H9 (cell line): ENCODE results near the gene MROH8. TPM values are rescaled to one million over a fixed set of nuclear protein-coding genes. Genes with fewer than 3 reads are reported as not detected.

Experiments used
- DNase-seq: peaks from one replicate; pipeline ENCODE4 v3.0.0-alpha.2; 2017
- H2AFZ ChIP-seq: one replicate; pipeline ENCODE4 v1.6.1; 2013; ENCODE audit warnings: mild to moderate bottlenecking, low read length, control low read depth, moderate library complexity
- H2AK5ac ChIP-seq: 2 replicates; pipeline ENCODE4 v1.6.1; 2013; ENCODE audit warnings: low read length, control low read depth, mixed read lengths; ENCODE audit not compliant: insufficient read length
- H2BK120ac ChIP-seq: one replicate; pipeline ENCODE4 v1.6.1; 2013; ENCODE audit warnings: low read depth, mild to moderate bottlenecking, low read length, control low read depth, inconsistent platforms; ENCODE audit not compliant: poor library complexity, severe bottlenecking
- H2BK12ac ChIP-seq: 2 replicates; pipeline ENCODE4 v1.6.1; 2013; ENCODE audit warnings: low read length, control low read depth, mixed read lengths, low read depth; ENCODE audit not compliant: insufficient read length
- H2BK15ac ChIP-seq: 2 replicates; pipeline ENCODE4 v1.6.1; 2013; ENCODE audit warnings: low read depth, low read length, control low read depth
- H2BK20ac ChIP-seq: one replicate; pipeline ENCODE4 v1.6.1; 2013; ENCODE audit warnings: low read depth, mild to moderate bottlenecking, low read length, control low read depth, inconsistent platforms; ENCODE audit not compliant: poor library complexity, severe bottlenecking
- H2BK5ac ChIP-seq: 2 replicates; pipeline ENCODE4 v1.6.1; 2013; ENCODE audit warnings: low read length, control low read depth, mixed read lengths; ENCODE audit not compliant: insufficient read length
- H3K14ac ChIP-seq: 2 replicates; pipeline ENCODE4 v1.6.1; 2013; ENCODE audit warnings: low read length, control low read depth; ENCODE audit not compliant: insufficient read depth
- H3K18ac ChIP-seq: 2 replicates; pipeline ENCODE4 v1.6.1; 2013; ENCODE audit warnings: low read depth, mild to moderate bottlenecking, mixed read lengths, low read length, control low read depth; ENCODE audit not compliant: insufficient read length
- H3K23ac ChIP-seq: 2 replicates; pipeline ENCODE4 v1.6.1; 2013; ENCODE audit warnings: low read length, control low read depth, mixed read lengths, low read depth; ENCODE audit not compliant: insufficient read length
- H3K23me2 ChIP-seq: 2 replicates; pipeline ENCODE4 v1.6.1; 2013; ENCODE audit warnings: low read depth, mild to moderate bottlenecking, mixed read lengths, low read length, control low read depth; ENCODE audit not compliant: insufficient read length, poor library complexity, severe bottlenecking
- H3K27ac ChIP-seq: 2 replicates; pipeline ENCODE4 v1.5.1; 2013; ENCODE audit warnings: low read length, control low read depth, mixed read lengths, low read depth; ENCODE audit not compliant: insufficient read length
- H3K27me3 ChIP-seq: 2 replicates; pipeline ENCODE4 v1.6.1; 2013; ENCODE audit warnings: low read length, control low read depth, inconsistent platforms; ENCODE audit not compliant: insufficient read depth
- H3K4ac ChIP-seq: 2 replicates; pipeline ENCODE4 v1.6.1; 2013; ENCODE audit warnings: low read depth, mild to moderate bottlenecking, control low read depth, inconsistent platforms, low read length, moderate library complexity
- H3K4me1 ChIP-seq: 2 replicates; pipeline ENCODE4 v1.6.1; 2013; ENCODE audit warnings: low read length, control low read depth, inconsistent platforms; ENCODE audit not compliant: insufficient read depth
- H3K4me2 ChIP-seq: 2 replicates; pipeline ENCODE4 v1.6.1; 2013; ENCODE audit warnings: low read length, control low read depth, mixed read lengths; ENCODE audit not compliant: insufficient read length, insufficient read depth
- H3K56ac ChIP-seq: 2 replicates; pipeline ENCODE4 v1.6.1; 2013; ENCODE audit warnings: low read depth, mild to moderate bottlenecking, mixed read lengths, low read length, control low read depth; ENCODE audit not compliant: insufficient read length
- H3K79me1 ChIP-seq: 2 replicates; pipeline ENCODE4 v1.6.1; 2013; ENCODE audit warnings: low read depth, mild to moderate bottlenecking, moderate library complexity, low read length, control low read depth, inconsistent platforms; ENCODE audit not compliant: insufficient read depth, poor library complexity, severe bottlenecking
- H3K79me2 ChIP-seq: 2 replicates; pipeline ENCODE4 v1.6.1; 2013; ENCODE audit warnings: low read length, control low read depth, inconsistent platforms; ENCODE audit not compliant: insufficient read depth
- H3K9ac ChIP-seq: 2 replicates; pipeline ENCODE4 v1.6.1; 2013; ENCODE audit warnings: low read length, control low read depth, mixed read lengths; ENCODE audit not compliant: insufficient read length; ENCODE audit errors: extremely low read depth
- H3K9me3 ChIP-seq: one replicate; pipeline ENCODE4 v1.6.1; 2013; ENCODE audit warnings: low read depth, low read length, inconsistent platforms; ENCODE audit not compliant: control insufficient read depth
- H3T11ph ChIP-seq: one replicate; pipeline ENCODE4 v1.6.1; 2013; ENCODE audit warnings: mild to moderate bottlenecking, low read length, control low read depth, inconsistent platforms
- H4K20me1 ChIP-seq: one replicate; pipeline ENCODE4 v1.6.1; 2013; ENCODE audit not compliant: control insufficient read depth, insufficient read length, insufficient read depth
- H4K5ac ChIP-seq: 2 replicates; pipeline ENCODE4 v1.6.1; 2013; ENCODE audit warnings: low read depth, mild to moderate bottlenecking, mixed read lengths, low read length, control low read depth; ENCODE audit not compliant: insufficient read length
- H4K8ac ChIP-seq: replicated peaks from 2 replicates; pipeline ENCODE4 v1.6.1; 2013; ENCODE audit warnings: low read length, control low read depth, mixed read lengths, low read depth; ENCODE audit not compliant: insufficient read length
- H4K91ac ChIP-seq: 2 replicates; pipeline ENCODE4 v1.6.1; 2013; ENCODE audit warnings: low read depth, mild to moderate bottlenecking, moderate library complexity, mixed read lengths, low read length, control low read depth; ENCODE audit not compliant: insufficient read length
- H3K27ac Mint-ChIP-seq, 3 experiments: 2 replicates in 2 of 3; 3 replicates in 1 of 3; pipeline ENCODE4 v1.8.0; 2020 to 2021; ENCODE audit warnings: mixed read lengths in 3 of 3, mild to moderate bottlenecking in 1 of 3, moderate library complexity in 1 of 3
- H3K27me3 Mint-ChIP-seq: 2 replicates; pipeline ENCODE4 v1.8.0; 2021; ENCODE audit warnings: low read depth, mild to moderate bottlenecking, moderate library complexity, mixed read lengths
- H3K36me3 Mint-ChIP-seq, 3 experiments: 2 replicates in 2 of 3; 3 replicates in 1 of 3; pipeline ENCODE4 v1.8.0; 2020 to 2021; ENCODE audit warnings: low read depth in 3 of 3, mixed read lengths in 3 of 3; ENCODE audit not compliant: insufficient read depth in 1 of 3
- H3K4me1 Mint-ChIP-seq, 2 experiments: 2 replicates each; pipeline ENCODE4 v1.8.0; 2020; ENCODE audit warnings: mixed read lengths in 2 of 2
- H3K4me3 Mint-ChIP-seq, 2 experiments: 2 replicates in 1 of 2; 3 replicates in 1 of 2; pipeline ENCODE4 v1.8.0; 2020 to 2021; ENCODE audit warnings: mild to moderate bottlenecking in 2 of 2, mixed read lengths in 2 of 2, moderate library complexity in 1 of 2
- H3K9me3 Mint-ChIP-seq, 2 experiments: 2 replicates in 1 of 2; 3 replicates in 1 of 2; pipeline ENCODE4 v1.8.0; 2020; ENCODE audit warnings: mild to moderate bottlenecking in 2 of 2, mixed read lengths in 2 of 2, moderate library complexity in 1 of 2
- WGBS: extraction: QIAGEN DNeasy Blood & Tissue Kit; methylation state at CpG from one replicate; pipeline ENCODE4 v1.1.7; 2013; ENCODE audit warnings: missing lambda C conversion rate, low lambda C conversion rate, mixed read lengths; ENCODE audit not compliant: insufficient read length; ENCODE audit errors: extremely low coverage; 5-methylcytosine and 5-hydroxymethylcytosine counted together
- total RNA-seq: library from RNA; stranded (reverse); gene quantifications from 2 replicates; pipeline ENCODE4 v1.2.1, GENCODE V29; 2021
- TF ChIP-seq, protein P1 (sequence below): fragments of 200-600 bp; sonication (generic); conservative IDR thresholded peaks from 3 replicates; pipeline ENCODE4 v1.8.0; 2021; ENCODE audit warnings: antibody characterized with exemption, mild to moderate bottlenecking

MROH8 gene
- total RNA-seq, 1 experiment from 2014 or later = 0.90 TPM

DNA sequence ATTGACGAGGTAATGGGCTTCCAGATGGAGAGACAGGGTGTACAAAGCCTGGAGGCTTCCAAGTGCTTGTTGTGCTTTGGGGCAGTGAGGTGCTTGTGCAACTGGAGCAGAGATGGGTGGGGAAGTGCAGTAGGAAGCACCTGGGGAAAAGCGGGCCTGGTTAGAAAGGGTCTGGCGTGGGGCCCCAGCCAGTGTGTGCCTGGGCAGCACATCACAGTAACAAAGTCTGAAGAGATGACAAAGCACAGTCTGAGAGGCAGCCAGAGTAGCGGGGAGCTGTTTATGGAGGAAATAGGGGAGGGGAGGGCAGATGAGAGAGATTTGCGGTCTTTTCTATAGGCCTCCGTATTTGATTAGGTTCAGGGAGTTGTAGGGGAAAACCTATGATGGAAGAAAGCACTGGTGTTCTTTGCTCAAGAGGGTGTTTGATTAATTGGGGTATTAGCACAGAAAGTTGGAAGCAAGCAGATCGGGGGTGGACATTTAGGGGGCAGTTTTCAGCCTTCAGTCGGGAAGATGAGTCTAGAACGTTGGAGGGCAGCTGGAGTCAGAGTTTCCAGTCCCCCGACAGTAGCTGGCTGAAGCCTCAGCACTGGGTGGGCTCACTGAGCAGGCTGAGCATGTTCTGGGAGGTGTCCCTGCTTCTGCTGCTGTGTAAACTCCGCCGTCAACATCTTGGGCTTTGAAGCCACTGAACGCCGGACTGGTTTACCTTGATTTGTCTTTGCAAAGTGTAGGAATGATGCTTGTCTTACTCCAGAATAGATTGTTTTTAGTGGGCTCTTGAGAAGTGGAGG lies 15.5 kb upstream of the MROH8 start:
- Histone ChIP-seq H4K91ac (no peak overlapping the region), H4K8ac (no peak overlapping the region), H3K9me3 (no peaks in the 10 kb centered on the region), H3K18ac (no peak overlapping the region), H3K79me1 (peaks cover 19% of the 10 kb centered on the region), H2BK5ac (no peak overlapping the region), H2AK5ac (no peak overlapping the region), H2AFZ (no peak overlapping the region), H3K4ac (no peak overlapping the region), H3K4me2 (no peak overlapping the region), H2BK15ac (no peak overlapping the region), H2BK120ac (no peak overlapping the region), H3K4me1 (no peaks in the 10 kb centered on the region), H3K23ac (no peak overlapping the region), H3K27ac (no peak overlapping the region), H3K23me2 (no peaks in the 10 kb centered on the region), H3K14ac (no peak overlapping the region; the same call in 1 of the 2 replicates), H3K27me3 (no peaks in the 10 kb centered on the region), H3T11ph (no peak overlapping the region), H2BK20ac (no peak overlapping the region), H3K56ac (no peak overlapping the region), H4K5ac (no peak overlapping the region), H3K9ac (no peak overlapping the region), H3K79me2 (peaks cover 31% of the 10 kb centered on the region; the same call in 1 of the 2 replicates), H4K20me1 (no peaks in the 10 kb centered on the region), H2BK12ac (no peak overlapping the region)
- H3K27me3 Mint-ChIP-seq = no peaks in the 10 kb centered on the region
- no CpG with 5 or more reads among the region's 14 CpGs for WGBS
- no peak for DNase-seq
- H3K9me3 Mint-ChIP-seq = no peaks in the 10 kb centered on the region
- peaks cover 33 to 38% of the 10 kb centered on the region in 2 experiments for H3K4me1 Mint-ChIP-seq
- H3K27ac Mint-ChIP-seq = peak overlapping the region; percentile 41 to 96 (median 92); a peak in 6 of 7 replicates
- 0 out of 5 replicates have a peak overlapping the region, but pooled peaks of 1 of the 2 experiments have one; percentile 16 for H3K4me3 Mint-ChIP-seq
- peaks cover 39 to 60% (median 50%) of the 10 kb centered on the region in 3 experiments; a peak in 6 of 7 replicates for H3K36me3 Mint-ChIP-seq
- TF ChIP-seq, protein P1, sequence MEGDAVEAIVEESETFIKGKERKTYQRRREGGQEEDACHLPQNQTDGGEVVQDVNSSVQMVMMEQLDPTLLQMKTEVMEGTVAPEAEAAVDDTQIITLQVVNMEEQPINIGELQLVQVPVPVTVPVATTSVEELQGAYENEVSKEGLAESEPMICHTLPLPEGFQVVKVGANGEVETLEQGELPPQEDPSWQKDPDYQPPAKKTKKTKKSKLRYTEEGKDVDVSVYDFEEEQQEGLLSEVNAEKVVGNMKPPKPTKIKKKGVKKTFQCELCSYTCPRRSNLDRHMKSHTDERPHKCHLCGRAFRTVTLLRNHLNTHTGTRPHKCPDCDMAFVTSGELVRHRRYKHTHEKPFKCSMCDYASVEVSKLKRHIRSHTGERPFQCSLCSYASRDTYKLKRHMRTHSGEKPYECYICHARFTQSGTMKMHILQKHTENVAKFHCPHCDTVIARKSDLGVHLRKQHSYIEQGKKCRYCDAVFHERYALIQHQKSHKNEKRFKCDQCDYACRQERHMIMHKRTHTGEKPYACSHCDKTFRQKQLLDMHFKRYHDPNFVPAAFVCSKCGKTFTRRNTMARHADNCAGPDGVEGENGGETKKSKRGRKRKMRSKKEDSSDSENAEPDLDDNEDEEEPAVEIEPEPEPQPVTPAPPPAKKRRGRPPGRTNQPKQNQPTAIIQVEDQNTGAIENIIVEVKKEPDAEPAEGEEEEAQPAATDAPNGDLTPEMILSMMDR = no peak
